HG03520 (cell line): Measurements from ENCODE around the gene DSG2.
A peak's percentile ranks its signal among the peaks of the same experiment; 100 is the strongest.
"Not testable (repeated sequence)": the region's sequence is repeated elsewhere in the genome, so short reads cannot be mapped to it uniquely, and the experiment has no call there.

ENCODE experiments used
- ATAC-seq: cut with Tn5 transposase; IDR thresholded peaks from one replicate; pipeline ENCODE4 v1.9.1; 2021; ENCODE audit warnings: mild to moderate bottlenecking, moderate library complexity; ENCODE audit not compliant: unreplicated experiment

The DSG2 gene

GRCh38 chr18:31497836-31498573 is at the start of gene DSG2:
TSS of gene DSG2 (plus strand) at chr18:31498177. CDS start at chr18:31498252, 75 bp downstream.
- peak; percentile 32 for ATAC-seq

GRCh38 chr18:31450409-31450808 is 47.6 kb upstream of the DSG2 start:
- no peak for ATAC-seq

- no peak for ATAC-seq
These were observed 46.4 kb upstream of the DSG2 start for GRCh38 chr18:31451625-31452024.

GRCh38 chr18:31454066-31454708 is 43.8 kb upstream of the DSG2 start:
- ATAC-seq, result no peak

- no peak for ATAC-seq
These were observed 28.3 kb upstream of the DSG2 start for GRCh38 chr18:31469629-31470028.

- ATAC-seq, result no peak
These were observed 19.3 kb upstream of the DSG2 start for GRCh38 chr18:31478688-31479087.

- ATAC-seq, result no peak
These were observed 15.9 kb upstream of the DSG2 start for GRCh38 chr18:31482051-31482450.

- no peak for ATAC-seq
These were observed 14.6 kb upstream of the DSG2 start for GRCh38 chr18:31483396-31483795.

- ATAC-seq, result no peak
These were observed 13.5 kb upstream of the DSG2 start for GRCh38 chr18:31484461-31484860.

GRCh38 chr18:31486165-31486564 is 11.8 kb upstream of the DSG2 start:
- no peak for ATAC-seq

GRCh38 chr18:31487246-31488015 is 10.5 kb upstream of the DSG2 start:
- ATAC-seq, result no peak

GRCh38 chr18:31489311-31489710 is 8.7 kb upstream of the DSG2 start:
- ATAC-seq, result no peak

GRCh38 chr18:31490387-31490786 is 7.6 kb upstream of the DSG2 start:
- peak; percentile 88 for ATAC-seq

- ATAC-seq, result no peak
These were observed 7.1 kb upstream of the DSG2 start for GRCh38 chr18:31490833-31491232.

GRCh38 chr18:31491586-31491985 is 6.4 kb upstream of the DSG2 start:
- no peak for ATAC-seq

GRCh38 chr18:31492671-31493070 is 5.3 kb upstream of the DSG2 start:
- no peak for ATAC-seq

- no peak for ATAC-seq
These were observed 4.8 kb upstream of the DSG2 start for GRCh38 chr18:31493171-31493570.

- no peak for ATAC-seq
These were observed 4.0 kb upstream of the DSG2 start for GRCh38 chr18:31493941-31494340.

- not testable (repeated sequence) for ATAC-seq
These were observed 3.2 kb upstream of the DSG2 start for GRCh38 chr18:31494705-31495244.

- ATAC-seq, result peak; percentile 6
These were observed 557 bp upstream of the DSG2 start for GRCh38 chr18:31497404-31497835.
